ENCODE results near the gene FGF5.
"Not testable (repeated sequence)": the region's sequence is repeated elsewhere in the genome, so short reads cannot be mapped to it uniquely, and the experiment has no call there.

The FGF5 gene

DNA sequence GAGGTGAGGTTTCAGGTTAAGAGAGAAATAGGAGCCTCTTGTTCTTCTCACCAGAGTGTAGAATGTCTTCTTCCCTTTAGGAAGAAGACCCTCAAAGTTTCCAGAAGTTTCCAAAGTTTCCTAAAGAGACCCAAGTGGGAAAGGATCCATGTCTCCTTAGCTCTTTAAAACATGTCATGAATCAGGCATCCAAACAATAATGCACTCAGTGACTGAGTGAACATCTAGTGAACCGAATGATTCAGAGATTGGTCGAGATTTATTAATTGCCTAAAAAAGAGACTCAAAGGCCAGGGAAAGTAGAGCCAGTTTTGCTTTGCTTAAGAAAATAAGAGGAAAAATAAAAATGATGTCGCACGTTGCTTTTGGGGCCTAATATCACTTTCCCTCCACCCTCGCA is 29.4 kb downstream of the FGF5 start:
- DNase-seq (ENCODE audit: low read depth), result peak; percentile 35

DNA sequence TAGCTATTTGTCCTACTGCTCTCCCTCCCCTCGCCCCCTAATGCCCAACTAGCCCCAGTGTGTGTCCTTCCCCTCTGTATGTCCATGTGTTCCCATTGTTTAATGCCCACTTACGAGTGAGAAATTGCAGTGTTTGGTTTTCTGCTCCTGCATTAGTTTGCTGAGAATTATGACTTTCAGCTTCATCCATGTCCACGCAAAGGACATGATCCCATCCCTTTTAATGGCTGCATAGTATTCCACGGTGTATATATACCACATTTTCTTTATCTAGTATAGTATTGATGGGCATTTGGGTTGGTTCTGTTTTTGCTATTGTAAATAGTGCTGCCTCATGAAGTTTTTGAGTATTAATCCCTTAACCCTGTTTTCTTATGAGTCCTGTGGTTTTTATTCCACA is 35.4 kb downstream of the FGF5 start:
- no peak for DNase-seq (ENCODE audit: low read depth)

DNA sequence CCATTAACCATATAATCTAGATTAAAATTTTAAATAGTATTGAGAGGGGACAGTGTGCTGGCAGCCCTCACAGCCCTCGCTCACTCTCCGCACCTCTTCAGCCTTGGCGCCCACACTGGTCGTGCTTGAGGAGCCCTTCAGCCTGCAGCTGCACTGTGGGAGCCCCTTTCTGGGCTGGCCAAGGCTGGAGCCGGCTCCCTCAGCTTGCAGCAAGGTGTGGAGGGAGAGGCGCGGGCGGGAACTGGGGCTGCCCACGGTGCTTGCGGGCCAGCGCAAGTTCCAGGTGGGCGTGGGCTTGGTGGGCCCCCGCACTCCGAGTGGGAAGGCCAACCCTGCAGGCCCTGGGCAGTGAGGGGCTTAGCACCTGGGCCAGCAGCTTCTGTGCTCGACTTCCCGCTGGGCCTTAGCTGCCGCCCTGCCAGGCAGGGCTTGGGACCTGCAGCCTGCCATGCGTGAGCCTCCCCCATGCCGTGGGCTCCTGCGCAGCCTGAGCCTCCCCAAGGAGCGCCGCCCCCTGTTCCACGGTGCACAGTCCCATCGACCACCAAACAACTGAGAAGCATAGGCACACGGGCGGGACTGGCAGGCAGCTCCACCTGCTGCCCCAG is 36.3 kb downstream of the FGF5 start:
- no peak for DNase-seq (ENCODE audit: low read depth)

DNA sequence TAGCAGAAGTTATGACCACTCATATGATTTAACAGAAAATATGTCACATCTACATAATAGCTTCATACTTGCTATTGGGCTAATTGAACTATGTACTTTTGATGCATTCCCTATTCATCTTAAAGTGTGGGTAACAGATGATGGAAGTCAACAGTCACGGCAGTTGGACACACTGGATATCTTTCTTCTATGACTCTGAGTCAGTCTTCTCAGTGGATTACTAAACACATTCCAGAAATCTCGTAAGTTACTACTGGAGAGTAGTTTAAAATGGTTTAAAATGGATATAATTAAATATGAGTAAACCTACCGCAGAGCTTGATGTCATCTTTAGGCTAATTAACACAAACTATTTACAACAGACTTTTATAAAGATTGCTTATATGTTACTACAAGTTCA is 39.0 kb downstream of the FGF5 start:
- DNase-seq (ENCODE audit: low read depth), result peak; percentile 89

DNA sequence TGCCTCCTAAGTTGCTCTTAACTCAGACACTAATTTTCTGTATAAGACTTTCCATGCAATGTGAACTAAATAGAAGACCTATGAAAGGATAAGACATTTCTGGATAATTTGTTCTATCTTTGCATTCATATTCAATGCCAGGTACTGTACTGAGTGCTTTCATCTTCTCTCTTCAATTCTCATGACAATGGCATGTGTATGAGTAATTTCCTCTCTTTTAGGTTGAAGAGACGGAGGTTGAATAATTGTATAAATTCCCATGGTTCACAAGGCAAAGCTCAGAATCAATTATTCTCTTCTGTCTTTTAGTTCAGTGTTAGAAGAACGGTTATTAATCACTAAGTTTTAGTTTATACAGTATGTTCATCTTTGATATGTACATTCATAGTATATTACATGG is 39.8 kb downstream of the FGF5 start:
- peak; percentile 89 for DNase-seq (ENCODE audit: low read depth)

DNA sequence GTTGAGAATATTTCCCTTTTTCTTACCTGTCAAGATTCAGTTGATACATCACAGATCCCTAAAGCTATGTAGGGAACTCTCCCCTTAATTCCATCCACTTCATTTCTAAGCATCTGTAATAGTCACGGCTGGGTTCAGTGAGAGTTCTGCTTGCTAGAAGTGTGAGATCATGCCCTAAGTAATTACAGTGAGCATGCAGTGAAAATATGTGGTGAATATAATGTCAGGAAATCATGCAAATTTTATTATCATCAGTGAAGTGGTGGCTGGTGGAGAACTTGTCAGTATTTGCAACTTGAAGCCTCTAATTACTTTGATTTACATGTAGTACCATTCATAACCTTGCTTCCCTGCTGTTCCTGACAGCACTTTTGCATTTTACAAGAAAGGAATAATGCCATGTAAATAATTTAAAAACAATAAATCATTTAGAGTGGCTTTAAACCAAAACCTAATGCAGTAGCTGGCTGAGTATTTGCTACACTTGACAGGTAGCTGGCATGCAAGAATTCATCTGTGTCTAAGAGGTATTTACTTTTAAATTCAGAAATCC is 40.8 kb downstream of the FGF5 start:
- DNase-seq (ENCODE audit: low read depth), result peak; percentile 50

DNA sequence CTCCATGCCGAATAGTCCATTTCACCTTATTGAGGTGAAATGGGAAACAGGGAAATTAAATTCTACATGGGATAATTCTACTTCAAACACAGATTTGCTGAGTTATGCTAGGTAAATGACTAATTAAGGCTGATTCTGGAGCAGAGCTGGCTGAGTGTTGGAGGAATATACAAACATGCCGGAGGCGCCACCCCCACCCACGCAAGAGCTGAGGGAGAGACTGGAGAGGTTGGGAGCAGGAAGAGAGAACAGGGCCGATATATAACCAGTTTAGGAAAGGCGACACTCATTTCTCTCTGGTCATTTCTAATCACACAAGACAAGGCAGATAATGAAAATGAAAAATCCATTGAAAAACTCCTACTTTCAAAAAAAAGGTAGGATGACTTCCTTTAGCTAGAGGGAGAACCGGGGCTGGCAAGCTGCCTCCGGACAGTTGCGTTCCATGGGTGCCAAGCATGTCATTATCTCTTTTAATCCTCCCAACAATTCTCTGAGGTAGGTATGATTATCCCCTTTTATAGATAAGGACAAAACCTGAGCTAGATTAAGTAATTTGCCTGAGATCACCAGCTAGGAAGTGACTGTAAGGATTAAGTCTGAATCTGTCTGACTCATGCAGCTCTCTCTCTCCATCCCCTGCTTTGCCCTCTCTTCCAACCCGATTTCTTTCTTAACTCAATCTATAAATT is 41.5 kb downstream of the FGF5 start:
- DNase-seq (ENCODE audit: low read depth), result peak; percentile 90

DNA sequence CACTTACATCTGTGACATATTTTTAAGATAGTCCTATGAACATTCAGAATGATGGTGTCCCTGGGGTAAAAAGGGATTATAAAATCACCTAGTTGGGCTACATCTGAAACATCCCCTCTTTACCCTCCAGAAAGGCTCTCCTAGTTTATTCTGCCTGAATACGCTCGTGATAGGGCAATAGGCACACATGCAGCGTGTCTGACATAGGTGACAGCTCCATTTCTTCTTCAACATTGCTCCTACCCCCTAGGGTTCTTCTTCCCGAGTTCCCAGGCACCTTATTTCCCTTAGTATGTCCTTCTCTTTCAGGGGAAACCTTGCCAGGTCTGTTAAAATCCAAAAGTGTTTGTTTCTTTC is 42.0 kb downstream of the FGF5 start:
- no peak for DNase-seq (ENCODE audit: low read depth)

DNA sequence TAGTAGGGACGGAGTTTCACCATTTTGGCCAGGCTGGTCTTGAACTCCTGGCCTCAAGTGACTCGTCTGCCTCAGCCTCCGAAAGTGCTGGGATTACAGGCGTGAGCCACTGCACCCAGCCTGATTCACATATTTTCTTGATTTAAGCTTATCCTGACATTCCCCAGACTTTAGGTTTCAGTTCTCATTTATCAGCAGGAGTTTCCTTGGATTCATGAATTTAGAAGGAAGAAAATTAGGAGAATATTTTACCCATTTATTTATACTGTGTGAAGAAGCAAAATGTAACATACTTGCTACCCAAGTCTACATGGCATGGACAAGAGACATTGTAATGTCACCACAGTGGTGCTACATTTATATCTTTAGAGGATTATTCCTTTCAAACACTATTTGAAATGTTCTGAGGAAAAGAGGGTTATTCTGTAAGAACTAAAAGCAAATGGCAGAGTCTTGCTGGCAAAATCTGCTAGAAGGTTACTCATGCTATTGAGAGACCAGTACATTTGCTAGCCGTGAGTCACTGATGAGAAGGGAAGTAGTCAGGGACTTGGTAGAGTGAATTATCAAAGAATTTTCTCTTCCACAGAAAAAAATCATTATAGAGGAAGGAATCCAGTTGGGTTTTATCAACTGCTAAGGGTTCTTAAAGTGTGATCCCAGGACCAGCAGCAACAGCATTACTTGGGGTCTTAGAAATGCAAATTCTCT is 43.0 kb downstream of the FGF5 start:
- DNase-seq (ENCODE audit: low read depth), result peak; percentile 96

DNA sequence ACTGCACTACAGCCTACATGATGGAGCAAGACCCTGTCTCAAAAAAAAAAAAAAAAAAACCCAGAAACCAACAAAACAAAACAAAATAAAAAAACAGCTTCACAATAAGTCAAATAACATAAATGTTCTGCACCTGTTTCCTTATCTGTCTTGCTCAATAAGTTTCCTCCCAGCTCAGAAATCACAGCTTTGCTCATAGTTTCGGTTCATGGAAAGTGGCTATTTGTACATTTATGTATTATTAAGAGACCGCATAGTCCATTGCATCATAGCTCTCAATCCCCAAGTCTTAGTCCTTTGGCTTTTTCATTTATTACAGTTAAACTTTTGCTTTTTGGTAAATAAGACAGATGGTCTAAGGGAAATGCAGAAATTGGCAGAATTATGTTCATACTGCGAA is 44.7 kb downstream of the FGF5 start:
- no peak for DNase-seq (ENCODE audit: low read depth)

DNA sequence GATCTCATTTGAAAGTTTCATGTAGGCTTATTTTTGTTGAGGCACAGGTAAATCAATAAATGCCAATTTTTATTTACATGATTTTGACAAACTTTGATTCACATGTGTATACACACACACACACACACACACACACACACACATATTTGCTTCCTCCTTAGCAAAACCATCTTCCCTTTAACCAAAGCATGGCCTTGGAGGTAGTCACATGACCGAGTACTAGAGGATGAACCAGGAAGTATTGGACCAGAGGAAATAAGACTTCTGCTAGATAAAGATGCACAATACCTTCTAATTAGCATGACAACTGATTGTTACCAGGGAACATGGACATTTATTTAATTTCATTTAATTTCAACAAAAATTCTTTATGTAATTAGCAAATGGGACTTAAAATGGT is 45.7 kb downstream of the FGF5 start:
- no peak for DNase-seq (ENCODE audit: low read depth)

DNA sequence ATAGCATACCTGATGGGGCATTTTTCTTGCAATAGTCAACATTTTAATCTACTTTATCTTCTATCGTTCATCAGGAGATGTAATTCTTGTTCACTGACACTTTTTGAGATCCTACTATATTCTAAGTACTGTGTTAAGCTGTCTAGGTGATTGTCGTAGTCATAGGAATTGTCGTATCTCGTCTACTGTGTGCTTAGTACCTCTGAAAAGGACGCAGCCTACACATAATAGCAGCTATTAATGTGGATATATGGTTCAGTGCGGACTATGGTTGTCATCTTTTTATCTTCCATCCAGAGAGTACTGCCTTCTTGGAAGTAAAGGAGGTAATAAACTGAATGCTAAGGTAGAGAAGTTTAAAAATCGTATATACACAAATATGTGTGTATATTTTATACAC is 47.2 kb downstream of the FGF5 start:
- DNase-seq (ENCODE audit: low read depth), result no peak

DNA sequence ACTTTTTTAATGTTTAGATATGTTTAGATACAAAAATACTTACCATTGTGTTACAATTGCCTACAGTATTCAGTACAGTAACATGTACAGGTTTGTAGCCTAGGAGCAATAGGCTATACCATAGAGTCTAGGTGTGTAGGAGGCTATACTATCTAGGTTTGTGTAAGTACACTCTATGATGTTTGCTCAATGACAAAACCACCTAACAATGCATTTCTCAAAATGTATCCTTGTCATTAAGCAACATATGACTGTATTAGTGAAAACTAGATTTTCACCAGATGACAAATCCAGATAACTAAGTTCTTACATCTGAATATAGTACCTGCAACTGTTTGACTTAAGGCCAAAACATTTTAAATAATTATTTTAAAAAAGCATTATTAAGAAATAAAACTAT is 49.4 kb downstream of the FGF5 start:
- DNase-seq (ENCODE audit: low read depth), result not testable (repeated sequence)

DNA sequence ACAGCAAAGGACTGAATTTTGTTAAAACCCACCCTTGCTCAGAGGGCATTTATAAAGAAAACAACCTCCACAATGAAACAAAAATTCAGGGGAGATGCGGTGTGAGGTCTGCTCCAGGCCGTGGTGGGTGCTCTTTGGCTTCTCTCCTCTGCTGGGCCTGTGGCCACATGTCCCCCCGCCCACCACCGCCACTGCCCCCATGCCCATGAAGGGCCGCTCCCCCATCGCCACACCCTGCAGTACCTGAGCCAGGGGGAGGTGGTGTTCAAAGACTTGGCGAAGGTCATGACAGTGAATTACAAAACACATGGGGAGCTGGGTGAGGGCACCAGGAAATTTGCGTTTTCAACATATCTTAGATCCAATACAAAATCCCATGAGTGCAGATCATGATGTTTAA is 54.9 kb downstream of the FGF5 start:
- DNase-seq (ENCODE audit: low read depth), result no peak

DNA sequence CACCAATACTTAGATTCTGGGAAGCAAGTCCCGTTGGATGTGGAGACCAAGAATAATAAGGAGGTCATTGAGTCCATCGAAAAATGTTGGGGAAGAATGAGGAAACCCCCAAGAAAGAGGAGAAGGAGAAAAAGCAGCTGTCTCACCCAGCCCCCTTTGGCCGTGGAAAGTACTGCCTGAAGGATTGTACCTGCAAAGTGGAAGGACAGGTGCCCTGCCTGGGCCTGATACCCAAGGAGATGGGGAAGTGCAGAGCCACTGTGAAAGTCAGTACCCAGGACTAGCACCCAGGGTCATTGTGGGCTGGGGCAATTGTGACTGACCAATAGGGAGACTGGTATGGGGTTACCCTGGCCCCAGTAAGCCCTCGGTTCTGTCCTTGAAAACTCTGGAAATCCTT is 55.3 kb downstream of the FGF5 start:
- DNase-seq (ENCODE audit: low read depth), result no peak

DNA sequence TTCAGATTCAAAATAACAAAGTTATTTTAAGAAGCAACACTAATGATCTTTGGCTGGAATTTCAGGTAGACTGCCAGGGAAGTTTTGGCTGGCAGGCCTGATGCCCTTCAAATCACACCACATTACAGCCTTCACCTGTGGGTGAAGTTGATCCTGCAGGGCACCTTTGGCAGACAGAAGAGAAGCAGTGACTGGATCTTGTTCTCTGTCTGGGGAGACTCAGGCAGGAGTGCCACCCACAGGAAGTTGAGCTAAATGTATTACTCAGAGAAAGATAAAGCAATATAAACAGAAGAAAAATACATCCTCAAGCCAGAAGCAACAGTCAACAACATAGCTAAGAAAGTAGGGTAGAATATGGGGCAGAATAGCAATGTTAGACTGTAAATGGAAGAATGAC is 56.3 kb downstream of the FGF5 start:
- peak; percentile 70 for DNase-seq (ENCODE audit: low read depth)

DNA sequence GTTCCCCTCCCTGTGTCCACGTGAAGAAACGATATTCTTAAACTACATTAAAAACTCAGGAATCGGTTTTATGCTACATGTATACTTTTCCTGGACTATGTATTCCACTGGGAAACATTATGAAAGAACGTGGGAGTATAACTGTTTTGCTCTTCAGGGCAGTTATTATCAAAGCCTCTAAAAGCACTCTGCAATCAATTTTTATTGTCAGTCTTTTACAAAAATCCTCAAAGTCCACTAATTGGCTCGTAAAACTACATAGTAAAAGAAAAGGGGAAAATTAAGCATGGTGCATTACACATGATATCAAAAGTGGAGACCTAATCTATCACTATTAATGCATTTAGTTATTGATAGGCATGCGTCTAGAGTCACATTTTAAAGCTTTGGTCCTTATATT is 57.7 kb downstream of the FGF5 start:
- no peak for DNase-seq (ENCODE audit: low read depth)

DNA sequence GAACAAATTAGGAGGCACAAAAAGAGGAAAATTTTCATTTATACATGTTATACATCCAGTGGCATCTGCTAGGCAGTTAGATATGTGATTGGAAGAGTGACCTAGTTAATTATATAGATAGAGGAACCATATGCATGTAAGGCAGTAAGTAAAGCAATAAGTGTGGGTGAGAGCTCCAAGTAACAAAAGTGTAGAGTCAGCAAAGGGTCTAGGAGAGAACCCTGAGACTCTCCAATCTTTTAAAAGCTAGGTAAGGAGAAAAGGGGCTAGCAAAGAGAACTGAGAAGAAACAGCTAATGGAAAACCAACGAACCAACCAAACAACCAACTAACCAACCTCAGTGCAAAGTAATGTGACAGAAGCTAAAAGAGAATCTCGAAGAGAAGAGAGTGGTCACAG is 65.2 kb downstream of the FGF5 start:
- DNase-seq (ENCODE audit: low read depth), result no peak

DNA sequence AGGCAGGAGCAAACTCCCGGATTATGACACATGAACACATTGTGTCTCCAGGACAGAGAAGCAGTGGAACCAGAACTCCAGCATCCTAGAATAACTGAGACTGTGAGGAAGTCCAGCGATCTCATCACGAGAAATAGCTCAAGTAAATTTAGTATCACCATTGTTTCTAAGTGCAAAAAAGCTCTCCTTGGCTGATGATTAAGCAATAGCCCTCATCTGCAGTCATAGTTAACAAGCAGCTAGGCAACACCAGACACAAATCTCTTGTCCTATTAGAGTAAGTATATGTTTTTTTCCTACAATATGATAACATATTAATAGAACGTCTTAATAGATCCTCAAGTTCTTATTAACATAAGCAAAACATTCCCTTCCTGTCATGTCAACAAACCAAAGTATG is 66.7 kb downstream of the FGF5 start:
- no peak for DNase-seq (ENCODE audit: low read depth)

DNA sequence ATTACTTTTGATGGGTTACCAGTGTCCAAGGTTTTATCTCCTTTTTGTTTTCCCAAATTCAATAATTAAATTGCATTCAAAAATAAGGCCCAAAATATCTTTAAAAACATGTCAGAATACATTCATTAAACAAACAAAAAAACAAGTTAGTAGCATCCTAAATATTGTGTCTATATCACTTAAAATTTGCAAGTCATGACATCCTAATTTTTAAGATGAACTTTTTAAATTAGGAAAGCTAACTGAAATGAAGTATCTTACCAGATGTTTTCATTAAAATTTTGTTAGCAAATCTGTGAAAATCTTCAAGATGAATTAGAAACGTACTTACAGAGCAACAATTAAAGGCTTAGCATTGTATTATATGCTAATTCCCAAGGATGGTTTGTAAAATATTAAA is 68.1 kb downstream of the FGF5 start:
- no peak for DNase-seq (ENCODE audit: low read depth)

DNA sequence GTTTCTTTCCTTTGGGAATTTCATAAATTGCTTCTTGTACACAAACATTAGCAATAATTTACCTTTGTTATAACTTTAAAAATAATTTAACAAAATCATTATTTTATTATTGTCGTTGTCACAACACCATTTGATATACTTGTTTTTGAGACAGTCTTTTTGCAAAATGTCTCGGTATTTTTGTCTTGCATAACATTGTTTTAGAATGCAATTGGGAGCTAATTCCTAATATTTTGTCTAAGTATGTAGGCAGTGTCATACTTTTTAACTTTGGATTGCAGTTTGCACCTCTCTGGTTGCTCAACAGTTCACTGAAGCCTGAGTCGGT is 68.7 kb downstream of the FGF5 start:
- DNase-seq (ENCODE audit: low read depth), result no peak

DNA sequence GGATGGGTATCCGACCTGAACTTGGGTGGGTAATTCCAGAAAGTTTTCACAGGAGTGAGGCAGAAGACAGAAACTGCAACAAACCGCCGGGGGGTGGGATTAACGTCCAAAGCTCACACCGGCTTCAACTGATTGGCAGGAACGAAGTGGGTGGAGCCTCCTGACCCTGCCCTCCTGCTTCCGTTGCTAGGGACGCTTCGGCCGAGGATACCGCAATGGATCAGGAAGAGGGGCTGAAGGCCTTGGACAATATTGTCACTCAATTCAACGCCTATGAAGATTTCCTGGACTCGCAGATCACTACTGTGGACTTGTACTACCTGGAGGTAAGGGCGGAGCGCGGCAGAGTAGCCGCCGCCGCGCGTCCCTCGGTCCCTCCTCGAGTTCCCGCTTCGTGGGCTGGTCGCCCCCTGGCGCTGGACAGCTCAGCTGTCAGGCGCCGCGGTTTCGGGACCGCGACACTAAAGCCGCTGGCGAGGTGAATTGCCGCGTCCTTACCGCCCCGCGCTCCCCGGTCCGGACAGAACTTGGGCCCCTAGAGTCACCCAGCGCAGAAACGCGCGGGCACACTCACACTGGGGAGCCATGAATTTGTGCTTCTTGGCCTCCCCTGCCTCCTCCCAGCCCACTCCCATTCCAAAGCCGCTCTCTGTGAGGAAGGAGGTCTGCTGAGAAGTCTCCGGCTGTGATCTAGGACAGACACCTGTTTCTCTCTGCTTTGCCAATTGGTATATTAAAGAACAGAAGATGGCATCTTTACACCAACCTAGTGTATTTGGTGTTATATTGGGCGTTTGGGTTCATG is 69.3 kb downstream of the FGF5 start, which contains the start of gene CFAP299:
CFAP299 (plus strand) TSS at position 177 of the 805 bp plus-strand sequence.
- peak; percentile 94 for DNase-seq (ENCODE audit: low read depth)

DNA sequence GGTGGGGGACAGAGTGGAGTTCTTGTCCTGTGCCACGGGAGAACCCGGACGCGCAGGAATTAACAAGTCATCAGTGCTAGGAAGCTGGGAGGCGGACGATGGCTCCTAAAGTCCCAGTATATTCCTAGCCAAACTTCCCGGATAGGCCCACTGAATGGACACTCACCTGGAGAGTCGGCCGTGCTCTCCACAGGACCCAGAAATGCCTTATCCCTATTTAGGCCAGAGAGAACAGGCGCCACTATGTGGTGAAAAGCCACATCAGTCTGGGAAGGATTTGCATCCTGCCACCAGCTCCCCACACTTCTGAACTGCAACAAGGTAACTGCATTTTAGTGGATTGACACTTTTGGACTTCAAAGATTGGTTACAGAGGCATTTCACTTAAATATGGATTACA is 70.1 kb downstream of the FGF5 start:
- DNase-seq (ENCODE audit: low read depth), result peak; percentile 63

All from ELR (cell line).